ENCODE measurements around the gene CEACAM3.

DNA sequence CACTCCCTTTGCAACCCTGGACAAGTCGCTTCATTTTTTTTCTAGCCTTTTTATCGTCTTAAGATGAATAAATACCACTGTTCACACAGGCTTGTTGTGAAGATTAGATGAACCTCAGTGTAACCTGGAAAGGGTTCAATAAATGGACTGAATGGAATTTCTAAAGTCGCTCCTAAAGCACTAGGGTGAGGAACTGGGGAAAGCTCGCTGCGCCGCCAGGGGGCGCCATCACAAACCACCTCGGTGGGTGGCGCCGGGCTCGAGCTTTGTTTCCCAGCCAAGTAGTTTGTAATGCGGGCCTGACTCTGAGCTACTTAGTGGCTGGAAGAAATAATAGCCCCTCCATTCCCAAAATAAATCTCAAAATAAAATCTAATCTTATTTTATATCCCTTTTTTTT lies 43.2 kb upstream of the CEACAM3 start:
- TF ChIP-seq ZFP30 (CRISPR knock-in tag; IDR thresholded peaks at IDR 0.05) = no peak
- TF ChIP-seq, protein P1, sequence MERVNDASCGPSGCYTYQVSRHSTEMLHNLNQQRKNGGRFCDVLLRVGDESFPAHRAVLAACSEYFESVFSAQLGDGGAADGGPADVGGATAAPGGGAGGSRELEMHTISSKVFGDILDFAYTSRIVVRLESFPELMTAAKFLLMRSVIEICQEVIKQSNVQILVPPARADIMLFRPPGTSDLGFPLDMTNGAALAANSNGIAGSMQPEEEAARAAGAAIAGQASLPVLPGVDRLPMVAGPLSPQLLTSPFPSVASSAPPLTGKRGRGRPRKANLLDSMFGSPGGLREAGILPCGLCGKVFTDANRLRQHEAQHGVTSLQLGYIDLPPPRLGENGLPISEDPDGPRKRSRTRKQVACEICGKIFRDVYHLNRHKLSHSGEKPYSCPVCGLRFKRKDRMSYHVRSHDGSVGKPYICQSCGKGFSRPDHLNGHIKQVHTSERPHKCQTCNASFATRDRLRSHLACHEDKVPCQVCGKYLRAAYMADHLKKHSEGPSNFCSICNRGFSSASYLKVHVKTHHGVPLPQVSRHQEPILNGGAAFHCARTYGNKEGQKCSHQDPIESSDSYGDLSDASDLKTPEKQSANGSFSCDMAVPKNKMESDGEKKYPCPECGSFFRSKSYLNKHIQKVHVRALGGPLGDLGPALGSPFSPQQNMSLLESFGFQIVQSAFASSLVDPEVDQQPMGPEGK (CRISPR knock-in tag; IDR thresholded peaks at IDR 0.05; ENCODE audit: borderline replicate concordance) = no peak
- no peak for TF ChIP-seq OSR1 (CRISPR knock-in tag; IDR thresholded peaks at IDR 0.05)
- no peak for TF ChIP-seq ISL1 (CRISPR knock-in tag; IDR thresholded peaks at IDR 0.05)
- no peak for TF ChIP-seq ZNF70 (CRISPR knock-in tag; IDR thresholded peaks at IDR 0.05)
- no peak for TF ChIP-seq ZNF565 (CRISPR knock-in tag; conservative IDR thresholded peaks at IDR 0.05; ENCODE audit: low read depth)
- no peak for TF ChIP-seq GLIS3 (CRISPR knock-in tag; IDR thresholded peaks at IDR 0.05)
- TF ChIP-seq ARNTL (CRISPR knock-in tag; IDR thresholded peaks at IDR 0.05; ENCODE audit: borderline replicate concordance, low read depth) = no peak
- TF ChIP-seq ZFP3 (CRISPR knock-in tag; IDR thresholded peaks at IDR 0.05) = no peak
- TF ChIP-seq CSDC2 (CRISPR knock-in tag; IDR thresholded peaks at IDR 0.05) = no peak
- TF ChIP-seq ZC3H10 (CRISPR knock-in tag; IDR thresholded peaks at IDR 0.05) = no peak
